HG02938 (cell line): ENCODE data around the gene SPG11.
A peak's percentile ranks its signal among the peaks of the same experiment; 100 is the strongest.
"Not testable (repeated sequence)": the region's sequence is repeated elsewhere in the genome, so short reads cannot be mapped to it uniquely, and the experiment has no call there.

ENCODE experiments used
- ATAC-seq: cut with Tn5 transposase; IDR thresholded peaks from one replicate; pipeline ENCODE4 v1.9.1; 2021; ENCODE audit warnings: mild to moderate bottlenecking, moderate library complexity; ENCODE audit not compliant: unreplicated experiment

The SPG11 gene

GRCh38 chr15:44663410-44664308 lies at the start of gene SPG11:
TSS of gene SPG11 (minus strand) at chr15:44663662. CDS start at chr15:44663647, 15 bp downstream.
- peak; percentile 74 for ATAC-seq

- no peak for ATAC-seq
These were observed 49.0 kb upstream of the SPG11 start for GRCh38 chr15:44712346-44713005.

DNA sequence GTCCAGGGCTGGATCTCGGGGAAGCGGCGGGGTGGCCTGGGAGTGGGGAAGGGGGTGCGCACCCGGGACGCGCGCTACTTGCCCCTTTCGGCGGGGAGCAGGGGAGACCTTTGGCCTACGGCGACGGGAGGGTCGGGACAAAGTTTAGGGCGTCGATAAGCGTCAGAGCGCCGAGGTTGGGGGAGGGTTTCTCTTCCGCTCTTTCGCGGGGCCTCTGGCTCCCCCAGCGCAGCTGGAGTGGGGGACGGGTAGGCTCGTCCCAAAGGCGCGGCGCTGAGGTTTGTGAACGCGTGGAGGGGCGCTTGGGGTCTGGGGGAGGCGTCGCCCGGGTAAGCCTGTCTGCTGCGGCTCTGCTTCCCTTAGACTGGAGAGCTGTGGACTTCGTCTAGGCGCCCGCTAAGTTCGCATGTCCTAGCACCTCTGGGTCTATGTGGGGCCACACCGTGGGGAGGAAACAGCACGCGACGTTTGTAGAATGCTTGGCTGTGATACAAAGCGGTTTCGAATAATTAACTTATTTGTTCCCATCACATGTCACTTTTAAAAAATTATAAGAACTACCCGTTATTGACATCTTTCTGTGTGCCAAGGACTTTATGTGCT lies 48.4 kb upstream of the SPG11 start:
- ATAC-seq = peak; percentile 11

DNA sequence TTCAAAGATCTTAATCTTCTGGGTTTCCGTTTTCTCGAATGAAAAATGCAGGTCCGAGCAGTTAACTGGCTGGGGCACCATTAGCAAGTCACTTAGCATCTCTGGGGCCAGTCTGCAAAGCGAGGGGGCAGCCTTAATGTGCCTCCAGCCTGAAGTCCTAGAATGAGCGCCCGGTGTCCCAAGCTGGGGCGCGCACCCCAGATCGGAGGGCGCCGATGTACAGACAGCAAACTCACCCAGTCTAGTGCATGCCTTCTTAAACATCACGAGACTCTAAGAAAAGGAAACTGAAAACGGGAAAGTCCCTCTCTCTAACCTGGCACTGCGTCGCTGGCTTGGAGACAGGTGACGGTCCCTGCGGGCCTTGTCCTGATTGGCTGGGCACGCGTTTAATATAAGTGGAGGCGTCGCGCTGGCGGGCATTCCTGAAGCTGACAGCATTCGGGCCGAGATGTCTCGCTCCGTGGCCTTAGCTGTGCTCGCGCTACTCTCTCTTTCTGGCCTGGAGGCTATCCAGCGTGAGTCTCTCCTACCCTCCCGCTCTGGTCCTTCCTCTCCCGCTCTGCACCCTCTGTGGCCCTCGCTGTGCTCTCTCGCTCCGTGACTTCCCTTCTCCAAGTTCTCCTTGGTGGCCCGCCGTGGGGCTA lies 47.8 kb upstream of the SPG11 start, which contains the start of the genes B2M and PATL2:
Gene B2M, plus strand, starts transcription at position 422 of the 647 bp plus-strand sequence. Its CDS starts 30 bp downstream, at position 452.
Gene PATL2, minus strand, starts transcription at position 228 of the 647 bp plus-strand sequence. CDS start 34,833 bp downstream, outside the sequence.
- peak; percentile 73 for ATAC-seq

DNA sequence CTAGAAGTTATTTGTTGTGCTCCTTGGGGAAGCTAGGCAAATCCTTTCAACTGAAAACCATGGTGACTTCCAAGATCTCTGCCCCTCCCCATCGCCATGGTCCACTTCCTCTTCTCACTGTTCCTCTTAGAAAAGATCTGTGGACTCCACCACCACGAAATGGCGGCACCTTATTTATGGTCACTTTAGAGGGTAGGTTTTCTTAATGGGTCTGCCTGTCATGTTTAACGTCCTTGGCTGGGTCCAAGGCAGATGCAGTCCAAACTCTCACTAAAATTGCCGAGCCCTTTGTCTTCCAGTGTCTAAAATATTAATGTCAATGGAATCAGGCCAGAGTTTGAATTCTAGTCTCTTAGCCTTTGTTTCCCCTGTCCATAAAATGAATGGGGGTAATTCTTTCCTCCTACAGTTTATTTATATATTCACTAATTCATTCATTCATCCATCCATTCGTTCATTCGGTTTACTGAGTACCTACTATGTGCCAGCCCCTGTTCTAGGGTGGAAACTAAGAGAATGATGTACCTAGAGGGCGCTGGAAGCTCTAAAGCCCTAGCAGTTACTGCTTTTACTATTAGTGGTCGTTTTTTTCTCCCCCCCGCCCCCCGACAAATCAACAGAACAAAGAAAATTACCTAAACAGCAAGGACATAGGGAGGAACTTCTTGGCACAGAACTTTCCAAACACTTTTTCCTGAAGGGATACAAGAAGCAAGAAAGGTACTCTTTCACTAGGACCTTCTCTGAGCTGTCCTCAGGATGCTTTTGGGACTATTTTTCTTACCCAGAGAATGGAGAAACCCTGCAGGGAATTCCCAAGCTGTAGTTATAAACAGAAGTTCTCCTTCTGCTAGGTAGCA lies 47.0 kb upstream of the SPG11 start:
- ATAC-seq = no peak

GRCh38 chr15:44706946-44707636 lies 43.6 kb upstream of the SPG11 start:
- no peak for ATAC-seq

DNA sequence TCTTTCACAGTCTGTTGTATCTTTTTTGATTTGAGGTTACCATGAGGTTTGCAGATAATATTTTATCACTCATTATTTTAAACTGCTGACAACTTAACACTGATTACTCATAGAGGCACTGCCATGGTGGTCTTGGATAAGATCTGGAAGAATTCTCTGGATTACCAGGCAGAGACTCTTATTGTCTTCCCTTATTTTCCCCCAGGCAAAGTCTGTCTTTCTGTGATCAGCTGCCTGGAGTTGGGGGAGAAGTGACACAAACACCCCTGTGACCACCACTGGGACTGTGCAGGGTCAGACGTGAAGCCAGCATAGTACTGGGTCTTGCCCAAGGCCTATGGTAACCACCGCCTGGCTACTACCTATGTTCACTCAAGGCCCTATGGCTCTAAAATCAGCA lies 42.9 kb upstream of the SPG11 start:
- no peak for ATAC-seq

DNA sequence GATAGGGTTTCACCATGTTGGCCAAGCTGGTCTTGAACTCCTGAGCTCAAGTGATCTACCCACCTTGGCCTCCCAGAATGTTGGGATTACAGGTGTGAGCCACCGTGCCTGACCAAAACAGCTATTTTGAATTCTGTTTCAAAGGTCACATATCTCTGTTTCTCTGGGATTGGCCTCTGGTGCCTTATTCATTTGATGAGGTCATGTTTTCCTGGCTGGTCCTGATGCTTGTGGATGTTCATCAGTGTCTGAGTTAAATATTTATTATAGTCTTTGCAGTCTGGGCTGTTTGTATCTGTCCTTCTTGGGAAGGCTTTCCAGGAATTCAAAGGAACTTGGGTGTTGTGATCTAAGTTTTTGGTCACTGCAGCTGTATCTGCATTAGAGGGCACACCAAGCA lies 42.5 kb upstream of the SPG11 start:
- ATAC-seq = no peak

GRCh38 chr15:44700676-44701075 lies 37.2 kb upstream of the SPG11 start:
- ATAC-seq = not testable (repeated sequence)

- ATAC-seq = no peak
These were observed 35.2 kb upstream of the SPG11 start for GRCh38 chr15:44698641-44699040.

GRCh38 chr15:44697014-44697413 lies 33.6 kb upstream of the SPG11 start:
- no peak for ATAC-seq

- ATAC-seq = no peak
These were observed 31.8 kb upstream of the SPG11 start for GRCh38 chr15:44695294-44695693.

- no peak for ATAC-seq
These were observed 31.0 kb upstream of the SPG11 start for GRCh38 chr15:44694416-44694815.

- ATAC-seq = no peak
These were observed 29.2 kb upstream of the SPG11 start for GRCh38 chr15:44692659-44693058.

- not testable (repeated sequence) for ATAC-seq
These were observed 26.8 kb upstream of the SPG11 start for GRCh38 chr15:44690245-44690644.

DNA sequence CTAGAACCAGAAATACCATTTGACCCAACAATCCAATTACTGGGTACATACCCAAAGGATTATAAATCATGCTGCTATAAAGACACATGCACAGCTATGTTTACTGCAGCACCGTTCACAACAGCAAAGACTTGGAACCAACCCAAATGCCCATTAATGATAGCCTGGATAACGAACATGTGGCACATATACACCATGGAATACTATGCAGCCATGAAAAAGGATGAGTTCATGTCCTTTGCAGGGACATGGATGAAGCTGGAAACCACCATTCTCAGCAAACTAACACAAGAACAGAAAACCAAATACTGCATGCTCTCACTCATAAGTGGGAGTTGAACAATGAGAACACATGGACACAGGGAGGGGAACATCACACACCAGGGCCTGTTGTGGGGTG lies 25.9 kb upstream of the SPG11 start:
- ATAC-seq = not testable (repeated sequence)

DNA sequence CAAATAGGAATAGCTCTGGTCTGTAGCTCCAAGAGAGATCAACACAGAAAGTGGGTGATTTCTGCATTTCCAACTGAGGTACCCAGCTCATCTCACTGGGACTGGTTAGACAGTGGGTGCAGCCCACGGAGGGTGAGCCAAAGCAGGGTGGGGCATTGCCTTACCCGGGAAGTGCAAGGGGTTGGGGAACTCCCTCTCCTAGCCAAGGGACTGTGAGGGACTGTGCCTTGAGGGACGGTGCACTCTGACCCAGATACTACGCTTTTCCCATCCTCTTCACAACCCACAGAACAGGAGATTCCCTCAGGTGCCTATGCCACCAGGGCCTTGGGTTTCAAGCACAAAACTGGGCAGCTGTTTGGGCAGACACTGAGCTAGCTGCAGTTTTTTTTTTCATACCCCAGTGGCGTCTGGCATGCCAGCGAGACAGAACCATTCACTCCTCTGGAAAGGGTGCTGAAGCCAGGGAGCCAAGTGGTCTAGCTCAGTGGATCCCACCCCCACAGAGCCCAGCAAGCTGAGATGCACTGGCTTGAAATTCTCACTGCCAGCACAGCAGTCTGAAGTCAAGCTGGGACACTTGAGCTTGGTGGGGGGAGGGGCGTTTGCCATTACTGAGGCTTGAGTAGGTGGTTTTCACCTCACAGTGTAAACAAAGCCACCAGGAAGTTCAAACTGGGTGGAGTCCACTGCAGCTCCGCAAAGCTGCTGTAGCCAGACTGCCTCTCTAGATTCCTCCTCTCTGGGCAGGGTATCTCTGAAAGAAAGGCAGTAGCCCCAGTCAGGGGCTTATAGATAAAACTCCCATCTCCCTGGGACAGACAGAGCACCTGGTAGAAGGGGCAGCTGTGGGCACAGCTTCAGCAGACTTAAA lies 19.6 kb upstream of the SPG11 start:
- not testable (repeated sequence) for ATAC-seq

GRCh38 chr15:44682211-44682610 lies 18.7 kb upstream of the SPG11 start:
- ATAC-seq = no peak
